Common myeloid progenitor, CD34-positive (primary cell): ENCODE results near the gene KIRREL3.

Source experiments
- CTCF ChIA-PET: fragments of 350-600 bp; sonication (Branson Sonifier 250); formaldehyde crosslinking; loops from one replicate; lab custom pipeline; 2021; ENCODE audit warnings: antibody characterized with exemption; lab: Charles Lee
- POLR2A ChIA-PET: fragments of 350-600 bp; sonication (Branson Sonifier 250); formaldehyde crosslinking; loops from one replicate; lab custom pipeline; 2021; ENCODE audit warnings: antibody characterized with exemption; lab: Charles Lee
- DNase-seq, 3 donors: peaks; one replicate each; pipeline versions ENCODE4 v3.0.0 to v3.0.0-alpha.2; 2013
- H3K27ac ChIP-seq, 2 experiments: 1 replicate in 1 of 2; 2 replicates in 1 of 2; pipeline ENCODE4 v1.7.0; 2013; ENCODE audit warnings: inconsistent platforms in 2 of 2, low read length in 2 of 2, mild to moderate bottlenecking in 2 of 2, low read depth in 1 of 2, moderate library complexity in 1 of 2; ENCODE audit not compliant: severe bottlenecking in 2 of 2, insufficient read depth in 1 of 2, poor library complexity in 1 of 2
- H3K27me3 ChIP-seq, 5 experiments: replicated peaks in 2 of 5; 1 replicate in 3 of 5; 2 replicates in 2 of 5; pipeline versions ENCODE4 v1.6.1 to v1.7.0; 2013; ENCODE audit warnings: low read length in 4 of 5, mild to moderate bottlenecking in 2 of 5, moderate library complexity in 2 of 5, inconsistent platforms in 1 of 5; ENCODE audit not compliant: insufficient read depth in 5 of 5, control insufficient read depth in 4 of 5
- H3K36me3 ChIP-seq, 4 experiments: 1 replicate in 2 of 4; 2 replicates in 2 of 4; pipeline versions ENCODE4 v1.6.1 to v1.7.0; 2013; ENCODE audit warnings: low read length in 3 of 4, control low read depth in 1 of 4, mild to moderate bottlenecking in 1 of 4; ENCODE audit not compliant: control insufficient read depth in 4 of 4, insufficient read depth in 4 of 4
- H3K4me1 ChIP-seq, 4 experiments: 1 replicate in 3 of 4; 2 replicates in 1 of 4; pipeline versions ENCODE4 v1.6.1 to v1.7.1; 2013; ENCODE audit warnings: low read length in 3 of 4, mild to moderate bottlenecking in 3 of 4, control low read depth in 1 of 4, inconsistent platforms in 1 of 4, moderate library complexity in 1 of 4; ENCODE audit not compliant: control insufficient read depth in 4 of 4, insufficient read depth in 4 of 4; ENCODE audit errors: control extremely low read depth in 1 of 4
- H3K4me3 ChIP-seq, 7 experiments: 1 replicate in 4 of 7; 2 replicates in 3 of 7; pipeline versions ENCODE4 v1.5.1 to v1.7.0; 2013; ENCODE audit warnings: mild to moderate bottlenecking in 7 of 7, low read length in 6 of 7, moderate library complexity in 6 of 7, inconsistent platforms in 2 of 7, low read depth in 2 of 7, control low read depth in 1 of 7; ENCODE audit not compliant: insufficient read depth in 4 of 7, control insufficient read depth in 1 of 7; ENCODE audit errors: extremely low read depth in 1 of 7
- H3K9me3 ChIP-seq, 5 experiments: 1 replicate in 4 of 5; 2 replicates in 1 of 5; pipeline versions ENCODE4 v1.6.1 to v1.7.1; 2013; ENCODE audit warnings: low read length in 4 of 5, mild to moderate bottlenecking in 2 of 5, inconsistent platforms in 1 of 5, low read depth in 1 of 5, moderate library complexity in 1 of 5; ENCODE audit not compliant: control insufficient read depth in 4 of 5, insufficient read depth in 2 of 5; ENCODE audit errors: control extremely low read depth in 1 of 5
- WGBS: methylation state at CpG from one replicate; pipeline ENCODE4 v1.1.5; 2013; ENCODE audit not compliant: insufficient coverage; 5-methylcytosine and 5-hydroxymethylcytosine counted together

KIRREL3 gene

GRCh38 chr11:126634963-126635362, 365.6 kb downstream of the KIRREL3 start:
- DNase-seq = no peak
- Histone ChIP-seq H3K4me3 (no peak overlapping the region), H3K9me3 (no peaks in the 10 kb centered on the region), H3K27ac (no peak overlapping the region), H3K36me3 (no peaks in the 10 kb centered on the region), H3K4me1 (no peaks in the 10 kb centered on the region), H3K27me3 (peaks cover 3 to 42% (median 16%) of the 10 kb centered on the region in 5 experiments)
- ChIA-PET CTCF (no interaction called here), POLR2A (no interaction called here)
- 100% methylated on average over 1 of the region's 2 CpGs for WGBS

- Histone ChIP-seq H3K27ac (no peak overlapping the region), H3K4me1 (no peaks in the 10 kb centered on the region), H3K4me3 (no peak overlapping the region), H3K27me3 (peaks cover 2 to 38% (median 13%) of the 10 kb centered on the region in 5 experiments), H3K36me3 (no peaks in the 10 kb centered on the region), H3K9me3 (no peaks in the 10 kb centered on the region)
- no peak for DNase-seq
- ChIA-PET POLR2A (no interaction called here), CTCF (no interaction called here)
- 17% methylated on average over 2 of the region's 3 CpGs for WGBS
Measured at GRCh38 chr11:126633330-126633729, 367.2 kb downstream of the KIRREL3 start.

- Histone ChIP-seq H3K4me3 (no peak overlapping the region), H3K36me3 (no peaks in the 10 kb centered on the region), H3K27ac (no peak overlapping the region), H3K4me1 (no peaks in the 10 kb centered on the region), H3K9me3 (no peaks in the 10 kb centered on the region), H3K27me3 (peaks cover 0 to 17% (median 6%) of the 10 kb centered on the region in 5 experiments)
- ChIA-PET CTCF (interaction anchor here (0.8 kb wide), 1 partner anchor 13 kb away, joined by 3 read pairs; no protein-coding TSS in a partner anchor), POLR2A (no interaction called here)
- DNase-seq = no peak
- WGBS = 91% methylated on average over 7 of the region's 10 CpGs
Measured at GRCh38 chr11:126630893-126631798, 369.4 kb downstream of the KIRREL3 start.

GRCh38 chr11:126630488-126630887, 370.1 kb downstream of the KIRREL3 start:
- ChIA-PET CTCF (interaction anchor here (0.8 kb wide), 1 partner anchor 14 kb away, joined by 3 read pairs; no protein-coding TSS in a partner anchor), POLR2A (no interaction called here)
- Histone ChIP-seq H3K4me3 (no peak overlapping the region), H3K27ac (no peak overlapping the region), H3K9me3 (no peaks in the 10 kb centered on the region), H3K27me3 (peaks cover 0 to 16% (median 6%) of the 10 kb centered on the region in 5 experiments), H3K4me1 (no peaks in the 10 kb centered on the region), H3K36me3 (no peaks in the 10 kb centered on the region)
- WGBS = 100% methylated on average over 3 of the region's 3 CpGs
- DNase-seq = no peak

- Histone ChIP-seq H3K36me3 (no peaks in the 10 kb centered on the region), H3K27me3 (peaks cover 0 to 9% (median 2%) of the 10 kb centered on the region in 5 experiments), H3K4me1 (no peaks in the 10 kb centered on the region), H3K9me3 (peaks cover 0 to 1% (median 0%) of the 10 kb centered on the region in 5 experiments), H3K27ac (no peak overlapping the region), H3K4me3 (no peak overlapping the region)
- DNase-seq = no peak
- CTCF ChIA-PET = no interaction called here
- POLR2A ChIA-PET = no interaction called here
- WGBS = 90% methylated on average over 8 of the region's 13 CpGs
Measured at GRCh38 chr11:126628790-126629621, 371.6 kb downstream of the KIRREL3 start.

- CTCF ChIA-PET = no interaction called here
- WGBS = no CpG with 5 or more reads among the region's 1 CpG
- no peak for DNase-seq
- H3K36me3 ChIP-seq = no peaks in the 10 kb centered on the region
- H3K27ac ChIP-seq = no peak overlapping the region
- no peaks in the 10 kb centered on the region for H3K4me1 ChIP-seq
- peaks cover 0 to 8% (median 0%) of the 10 kb centered on the region in 5 experiments for H3K27me3 ChIP-seq
- POLR2A ChIA-PET = no interaction called here
- H3K9me3 ChIP-seq = peaks cover 0 to 1% (median 0%) of the 10 kb centered on the region in 5 experiments
- H3K4me3 ChIP-seq = no peak overlapping the region
Measured at GRCh38 chr11:126628450-126628789, 372.1 kb downstream of the KIRREL3 start.
